ENCODE data around the gene AUTS2. TPM values are rescaled to one million over a fixed set of nuclear protein-coding genes. Genes with fewer than 3 reads are reported as not detected.
"Not testable (repeated sequence)": the region's sequence is repeated elsewhere in the genome, so short reads cannot be mapped to it uniquely, and the experiment has no call there.

The AUTS2 gene
- polyA plus RNA-seq, 6 donors from 2014 or later, result 8.8 to 28.0 (median 20.9) TPM

DNA sequence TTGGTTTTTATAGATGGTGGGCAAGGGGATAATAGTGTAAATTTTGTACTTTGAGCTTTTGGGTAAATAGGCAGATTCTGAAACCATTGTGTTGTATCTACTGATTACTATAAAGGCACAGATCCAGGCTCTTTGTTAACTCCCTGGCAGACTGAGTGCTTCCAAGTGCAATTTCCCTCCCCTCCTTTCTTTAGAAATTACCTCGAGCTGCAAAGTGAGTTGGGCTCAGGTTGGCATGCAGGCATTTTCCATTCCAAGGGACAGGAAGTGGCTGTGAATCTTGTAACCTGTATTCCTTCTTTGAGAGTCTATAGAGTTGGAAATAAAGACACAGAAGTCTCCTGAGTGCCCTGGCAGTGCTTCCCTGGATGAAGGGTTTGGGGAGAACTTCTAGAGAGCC is 1039.5 kb downstream of the AUTS2 start:
- H3K27me3 Mint-ChIP-seq, result no peaks in the 10 kb centered on the region
- peaks cover 0 to 9% (median 0%) of the 10 kb centered on the region in 3 donors for H3K4me1 Mint-ChIP-seq
- H3K9me3 Mint-ChIP-seq, result peaks cover 5 to 18% (median 10%) of the 10 kb centered on the region in 7 donors
- ATAC-seq (ENCODE audit: low read depth in 2 of 2) (no peak), DNase-seq (no peak)
- peaks cover 0 to 5% of the 10 kb centered on the region in 2 donors for H3K36me3 Mint-ChIP-seq
- H3K27ac Mint-ChIP-seq, result peak overlapping the region in 1 of 6 donors; percentile 12
- no peak overlapping the region for H3K4me3 Mint-ChIP-seq

DNA sequence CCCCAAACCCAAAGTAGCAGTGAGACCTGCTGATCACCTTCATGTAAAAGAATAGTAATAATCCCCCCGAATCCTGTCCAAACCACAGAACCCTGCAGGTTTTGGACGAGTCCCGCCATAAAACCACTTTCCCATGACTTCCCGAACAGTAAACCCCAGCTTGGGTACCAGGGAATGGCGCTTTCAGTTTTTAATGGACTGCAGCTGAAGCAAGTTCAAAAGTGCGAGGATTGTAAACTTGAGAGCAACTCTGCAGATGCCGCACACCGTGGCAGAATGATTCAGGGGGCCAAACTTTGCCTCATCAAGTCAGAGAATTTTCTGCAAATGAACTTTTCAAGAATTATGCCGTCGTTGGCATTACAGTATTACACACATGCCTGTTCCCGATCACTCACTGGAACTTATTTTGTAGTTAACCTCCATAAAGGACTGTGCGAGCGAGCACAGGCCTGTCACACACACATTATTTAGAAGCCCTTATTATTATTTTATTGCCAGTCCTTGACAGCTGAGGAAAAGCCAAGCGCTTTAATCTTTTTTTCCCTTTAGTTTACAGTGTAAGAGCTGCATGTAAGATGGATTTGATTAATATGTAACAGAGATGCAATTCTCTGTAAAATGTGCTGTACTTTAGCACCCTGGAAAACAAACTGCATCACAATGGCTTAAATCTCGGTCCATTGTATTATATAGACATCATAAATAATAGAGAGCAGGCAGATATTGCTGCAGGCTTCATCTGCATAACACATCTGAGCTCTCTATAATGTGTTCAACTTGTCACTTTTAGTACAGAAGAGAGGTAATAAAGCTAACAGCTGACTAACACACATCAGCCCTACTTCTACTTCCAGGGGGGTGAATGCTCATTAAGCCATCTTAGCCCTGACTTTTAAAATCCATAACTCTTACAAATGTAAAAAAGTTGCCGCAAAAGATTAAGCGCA is 1040.2 kb downstream of the AUTS2 start:
- H3K27ac Mint-ChIP-seq, result no peak overlapping the region
- peaks cover 0 to 5% of the 10 kb centered on the region in 2 donors for H3K36me3 Mint-ChIP-seq
- DNase-seq (no peak), ATAC-seq (ENCODE audit: low read depth in 2 of 2) (no peak)
- H3K4me3 Mint-ChIP-seq, result no peak overlapping the region
- peaks cover 0 to 9% (median 0%) of the 10 kb centered on the region in 3 donors for H3K4me1 Mint-ChIP-seq
- no peaks in the 10 kb centered on the region for H3K27me3 Mint-ChIP-seq
- peaks cover 5 to 18% (median 10%) of the 10 kb centered on the region in 7 donors for H3K9me3 Mint-ChIP-seq

DNA sequence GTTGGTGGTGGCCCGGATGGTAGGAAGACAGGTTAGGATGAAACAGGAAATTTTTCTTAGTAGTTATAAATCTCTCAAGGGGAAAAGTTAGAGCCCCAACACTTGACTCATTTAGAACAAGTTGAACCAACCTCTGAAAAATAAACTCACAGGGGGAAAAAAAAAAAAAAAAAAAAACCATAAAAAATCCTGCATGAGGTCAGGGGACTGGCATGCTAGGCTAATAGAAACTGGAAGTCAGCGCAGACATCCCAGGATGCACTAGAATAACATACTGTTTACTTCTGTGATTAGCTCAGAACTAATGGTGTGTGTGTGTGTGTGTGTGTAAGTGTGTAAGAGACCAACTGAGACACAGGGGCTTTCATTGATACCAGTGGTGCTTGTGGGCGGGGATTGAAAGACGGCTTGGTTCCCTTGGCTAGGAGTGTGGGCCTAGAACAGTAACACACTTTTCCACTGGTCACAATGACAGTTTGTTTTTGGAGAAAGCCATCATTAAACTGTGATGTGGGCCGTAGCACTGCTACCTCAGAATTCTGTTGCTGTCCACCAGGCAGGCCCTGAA is 1042.1 kb downstream of the AUTS2 start:
- Mint-ChIP-seq H3K27ac (peak overlapping the region in 1 of 6 donors; percentile 30), H3K36me3 (peaks cover 1 to 5% of the 10 kb centered on the region in 2 donors), H3K4me1 (no peaks in the 10 kb centered on the region), H3K9me3 (peaks cover 5 to 18% (median 10%) of the 10 kb centered on the region in 7 donors), H3K4me3 (no peak overlapping the region), H3K27me3 (no peaks in the 10 kb centered on the region)
- DNase-seq (no peak), ATAC-seq (ENCODE audit: low read depth in 2 of 2) (no peak)

DNA sequence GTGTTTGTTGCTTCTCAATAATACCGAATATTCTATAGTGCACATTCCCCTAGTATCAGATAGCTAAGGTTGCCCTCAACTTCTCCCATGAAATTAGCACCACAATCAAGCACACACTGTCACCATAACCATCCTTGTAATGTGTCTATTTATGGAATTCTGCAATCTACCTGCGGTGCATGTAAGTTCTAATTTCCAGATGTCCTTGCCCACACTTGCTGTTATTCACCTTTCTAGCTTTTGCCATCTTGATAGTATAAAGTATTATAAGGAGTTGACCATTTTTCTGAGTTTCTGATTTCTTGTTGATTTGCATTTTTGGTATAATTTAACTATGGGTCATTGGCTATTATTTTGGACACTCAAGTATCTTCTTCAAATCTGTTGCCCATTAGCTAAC is 1043.6 kb downstream of the AUTS2 start:
- DNase-seq (no peak), ATAC-seq (ENCODE audit: low read depth in 2 of 2) (no peak)
- peaks cover 5 to 18% (median 10%) of the 10 kb centered on the region in 7 donors for H3K9me3 Mint-ChIP-seq
- H3K27ac Mint-ChIP-seq, result no peak overlapping the region
- no peak overlapping the region for H3K4me3 Mint-ChIP-seq
- peaks cover 5 to 7% of the 10 kb centered on the region in 2 donors for H3K36me3 Mint-ChIP-seq
- H3K27me3 Mint-ChIP-seq, result no peaks in the 10 kb centered on the region
- H3K4me1 Mint-ChIP-seq, result no peaks in the 10 kb centered on the region

DNA sequence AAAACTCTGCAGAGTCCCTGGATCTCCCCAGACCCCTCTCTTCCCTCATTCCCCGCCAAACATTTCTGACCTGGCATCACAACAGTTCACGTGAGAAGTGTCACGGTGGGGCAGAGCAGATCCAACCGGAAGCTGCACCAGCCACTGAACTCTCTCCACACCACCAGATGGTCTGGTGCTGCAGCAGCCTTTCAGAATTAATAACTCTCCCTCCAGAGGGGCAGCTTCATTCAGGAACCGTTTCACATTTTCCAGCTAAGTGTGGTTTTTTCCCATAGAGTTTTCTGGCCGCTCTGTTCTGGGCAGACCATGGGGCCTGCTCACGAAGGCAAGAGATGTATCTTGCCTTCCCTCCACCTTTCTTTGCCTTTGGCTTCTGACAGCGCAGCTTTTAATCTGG is 1047.0 kb downstream of the AUTS2 start:
- ATAC-seq (ENCODE audit: low read depth in 2 of 2) (no peak), DNase-seq (no peak)
- Mint-ChIP-seq H3K4me1 (peaks cover 0 to 4% (median 2%) of the 10 kb centered on the region in 3 donors), H3K4me3 (no peak overlapping the region), H3K36me3 (peaks cover 5 to 7% of the 10 kb centered on the region in 2 donors), H3K27ac (no peak overlapping the region), H3K9me3 (peaks cover 5 to 14% (median 9%) of the 10 kb centered on the region in 7 donors), H3K27me3 (no peaks in the 10 kb centered on the region)

DNA sequence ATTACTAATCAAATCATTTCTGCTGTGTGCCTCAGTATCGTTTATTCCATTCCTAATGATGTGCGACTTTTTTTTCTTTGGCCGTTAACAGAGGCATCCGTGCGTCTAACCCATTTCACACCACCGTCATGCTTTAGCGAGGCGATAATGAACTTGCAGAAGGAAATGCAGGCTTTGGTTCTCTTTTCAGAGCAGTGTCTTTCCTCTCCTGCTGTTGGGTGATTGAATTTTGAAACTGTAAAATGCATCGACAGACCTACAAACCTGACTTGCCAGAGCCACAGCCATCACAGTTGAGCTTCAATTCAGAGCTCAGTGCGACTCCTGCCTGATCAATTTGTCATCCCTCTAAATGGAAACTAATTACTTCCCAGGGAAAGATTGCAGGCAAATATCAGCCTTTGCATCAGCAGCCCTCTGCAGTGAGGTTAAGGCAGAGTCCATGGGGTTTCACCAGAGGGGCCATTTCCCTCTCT is 1047.6 kb downstream of the AUTS2 start:
- no peak for DNase-seq
- Mint-ChIP-seq H3K36me3 (peaks cover 2 to 7% of the 10 kb centered on the region in 2 donors), H3K27me3 (no peaks in the 10 kb centered on the region), H3K27ac (peak overlapping the region in 1 of 6 donors; percentile 57), H3K9me3 (peaks cover 3 to 10% (median 6%) of the 10 kb centered on the region in 7 donors), H3K4me3 (no peak overlapping the region), H3K4me1 (peaks cover 0 to 4% (median 2%) of the 10 kb centered on the region in 3 donors)
- peak; percentile 27 to 59 for ATAC-seq (ENCODE audit: low read depth in 2 of 2)

DNA sequence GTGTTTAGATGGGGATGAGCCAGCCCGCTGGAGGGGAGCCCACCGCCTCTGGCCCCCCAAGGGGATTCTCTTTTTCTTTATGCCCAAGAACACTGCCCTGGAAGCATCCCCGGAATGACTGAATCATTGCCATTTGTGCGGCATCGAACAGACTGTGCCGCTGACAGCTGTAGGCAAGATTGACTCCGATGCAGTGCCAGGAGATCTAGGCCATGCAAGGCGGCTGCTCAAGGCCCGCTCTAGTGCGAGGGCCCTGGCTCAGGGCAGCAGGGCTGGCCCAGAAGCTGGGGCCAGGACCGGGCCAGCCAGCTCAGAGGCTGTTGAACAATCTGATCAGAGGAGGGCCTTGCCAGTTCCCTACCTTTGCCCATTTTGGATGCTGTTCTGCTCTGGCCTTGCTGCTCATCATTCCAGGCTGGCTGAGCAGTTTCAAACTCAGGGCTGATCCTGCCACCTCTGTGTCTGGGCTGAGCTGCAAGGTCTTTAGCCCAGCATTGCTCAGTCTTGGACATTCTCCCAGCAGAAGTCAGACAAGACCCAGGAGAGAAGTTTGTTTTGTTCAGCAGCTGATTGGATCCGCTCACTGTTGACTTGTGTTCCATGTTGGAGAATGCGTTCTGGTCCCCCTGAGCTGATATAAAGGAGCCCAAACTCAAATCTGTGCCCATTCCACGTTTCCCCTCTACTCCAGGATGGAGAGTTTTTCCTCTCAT is 1048.4 kb downstream of the AUTS2 start:
- H3K9me3 Mint-ChIP-seq, result peaks cover 0 to 4% (median 1%) of the 10 kb centered on the region in 7 donors

DNA sequence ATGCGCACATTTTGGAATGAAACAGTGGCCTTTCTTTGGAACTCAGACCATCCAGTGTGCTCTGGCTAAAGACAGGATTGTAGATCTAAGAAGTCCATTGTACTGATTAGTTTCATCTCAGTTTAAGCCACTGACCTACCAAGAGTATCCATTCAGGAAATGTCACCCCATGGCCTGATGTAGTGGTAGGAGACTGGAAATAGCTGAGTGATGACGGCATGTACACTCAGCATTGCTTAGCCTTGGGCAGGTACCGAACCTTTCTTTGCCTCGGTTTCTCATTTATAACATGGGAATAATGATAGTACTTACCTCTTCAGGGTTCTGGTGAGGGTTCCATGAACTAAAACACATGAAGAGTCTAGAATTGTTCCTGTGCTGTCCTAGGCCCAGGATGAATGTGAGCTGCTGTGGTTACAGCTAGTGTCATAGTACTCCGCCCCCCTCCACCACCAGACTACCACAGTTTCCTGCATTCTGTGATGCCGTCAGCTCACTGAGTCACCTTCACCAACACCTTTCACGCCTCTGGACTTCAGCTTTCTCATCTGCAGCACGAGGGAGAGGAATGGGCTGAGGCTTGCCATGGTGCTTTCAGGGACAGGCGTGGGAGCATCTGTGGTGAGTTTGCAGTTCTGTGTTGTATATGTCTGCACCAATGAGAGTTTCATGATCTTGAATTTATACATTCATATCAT is 1049.7 kb downstream of the AUTS2 start:
- H3K27me3 Mint-ChIP-seq, result no peaks in the 10 kb centered on the region
- DNase-seq (no peak), ATAC-seq (ENCODE audit: low read depth in 2 of 2) (peak in 1 of 2 donors; percentile 63)
- peaks cover 0 to 4% (median 2%) of the 10 kb centered on the region in 3 donors for H3K4me1 Mint-ChIP-seq
- H3K4me3 Mint-ChIP-seq, result no peak overlapping the region
- no peaks in the 10 kb centered on the region for H3K9me3 Mint-ChIP-seq
- H3K27ac Mint-ChIP-seq, result peak overlapping the region in 1 of 6 donors; percentile 20
- peaks cover 0 to 7% of the 10 kb centered on the region in 2 donors for H3K36me3 Mint-ChIP-seq

More for the DNA sequence above, 1048.4 kb downstream of the AUTS2 start:
- Mint-ChIP-seq H3K4me1 (peaks cover 0 to 4% (median 2%) of the 10 kb centered on the region in 3 donors), H3K27ac (peak overlapping the region in 2 of 6 donors; percentile 20 to 45), H3K4me3 (no peak overlapping the region), H3K36me3 (peaks cover 0 to 7% of the 10 kb centered on the region in 2 donors), H3K27me3 (no peaks in the 10 kb centered on the region)
- ATAC-seq (ENCODE audit: low read depth in 2 of 2) (no peak), DNase-seq (no peak)

DNA sequence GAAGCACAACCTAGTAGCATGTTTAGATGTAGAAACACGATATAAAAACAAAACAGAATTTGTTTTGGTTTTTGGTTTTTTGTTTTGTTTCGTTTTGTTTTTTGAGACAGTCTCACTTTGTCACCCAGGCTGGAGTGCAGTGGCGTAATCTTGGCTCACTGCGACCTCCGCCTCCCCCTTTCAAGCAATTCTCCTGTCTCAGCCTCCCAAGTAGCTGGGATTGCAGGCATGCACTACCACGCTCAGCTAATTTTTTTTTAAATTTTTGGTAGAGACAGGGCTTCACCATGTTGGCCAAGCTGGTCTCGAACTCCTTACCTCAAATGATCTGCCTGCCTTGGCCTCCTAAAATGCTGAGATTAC is 1050.2 kb downstream of the AUTS2 start:
- Mint-ChIP-seq H3K27ac (peak overlapping the region in 1 of 6 donors; percentile 10), H3K4me3 (peak overlapping the region in 1 of 8 donors; percentile 45)
- H3K4me1 Mint-ChIP-seq; H3K9me3 Mint-ChIP-seq; H3K36me3 Mint-ChIP-seq; H3K27me3 Mint-ChIP-seq; DNase-seq; ATAC-seq (ENCODE audit: low read depth in 2 of 2): not testable (repeated sequence)

DNA sequence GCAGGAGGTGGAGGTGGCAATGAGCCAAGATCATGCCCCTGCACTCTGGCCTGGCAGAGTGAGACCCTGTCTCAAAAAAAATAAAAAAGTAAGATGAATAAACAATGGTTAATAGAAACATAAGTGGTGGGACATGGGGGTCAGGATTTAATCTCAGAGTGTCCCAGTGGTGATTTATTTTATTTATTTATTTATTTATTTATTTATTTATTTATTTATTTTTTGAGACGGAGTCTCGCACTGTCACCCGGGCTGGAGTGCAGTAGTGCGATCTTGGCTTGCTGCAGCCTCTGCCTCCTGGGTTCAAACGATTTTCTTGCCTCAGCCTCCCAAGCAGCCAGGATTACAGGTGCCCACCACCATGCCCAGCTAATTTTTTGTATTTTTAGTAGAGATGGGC is 1051.0 kb downstream of the AUTS2 start:
- Mint-ChIP-seq H3K27me3 (no peaks in the 10 kb centered on the region), H3K36me3 (peaks cover 0 to 7% of the 10 kb centered on the region in 2 donors), H3K4me1 (peaks cover 0 to 4% (median 2%) of the 10 kb centered on the region in 3 donors), H3K9me3 (no peaks in the 10 kb centered on the region), H3K27ac (no peak overlapping the region), H3K4me3 (no peak overlapping the region)
- DNase-seq (no peak), ATAC-seq (ENCODE audit: low read depth in 2 of 2) (no peak)

DNA sequence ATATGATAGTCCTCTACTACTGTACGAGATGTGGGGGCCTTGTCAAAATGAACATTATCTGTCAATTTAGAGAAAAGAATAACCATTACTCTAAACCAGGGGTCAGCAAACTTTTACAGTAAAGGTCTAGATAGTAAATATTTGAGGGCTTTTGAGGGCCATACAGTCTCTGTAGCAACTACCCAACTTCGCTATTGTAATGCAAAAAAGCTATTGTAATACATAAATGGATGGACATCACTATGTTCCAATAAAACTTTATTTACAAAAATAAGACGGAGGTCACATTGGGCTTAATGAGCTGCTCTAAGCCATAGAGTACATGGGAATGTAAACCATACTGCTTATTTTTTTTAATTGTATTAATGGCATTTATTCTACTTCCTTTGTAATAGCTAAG is 1055.9 kb downstream of the AUTS2 start:
- Mint-ChIP-seq H3K36me3 (no peaks in the 10 kb centered on the region), H3K4me1 (no peaks in the 10 kb centered on the region), H3K9me3 (no peaks in the 10 kb centered on the region), H3K4me3 (no peak overlapping the region), H3K27me3 (no peaks in the 10 kb centered on the region), H3K27ac (no peak overlapping the region)
- no peak for ATAC-seq (ENCODE audit: low read depth in 2 of 2)
- DNase-seq, result no peak

DNA sequence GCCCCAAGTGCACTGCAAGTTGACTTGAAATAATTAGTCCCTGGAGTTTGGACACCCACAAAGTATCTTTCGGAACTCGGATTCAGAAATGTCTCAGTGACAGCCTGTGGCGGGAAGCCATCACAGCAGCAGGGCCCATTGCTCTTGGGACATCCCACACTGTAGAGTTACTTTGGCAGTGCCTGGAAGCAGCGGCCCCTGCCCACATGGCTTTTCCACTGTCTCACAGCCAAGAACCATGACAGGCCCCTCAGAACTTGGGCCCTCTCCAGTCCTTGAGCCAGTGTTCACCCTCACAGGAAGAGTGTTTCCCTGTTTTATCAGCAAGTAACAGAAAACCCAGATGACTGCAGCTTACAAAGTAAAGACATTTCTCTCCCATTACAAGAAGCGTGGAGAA is 1056.7 kb downstream of the AUTS2 start:
- no peaks in the 10 kb centered on the region for H3K9me3 Mint-ChIP-seq
- H3K27me3 Mint-ChIP-seq, result no peaks in the 10 kb centered on the region
- no peak overlapping the region for H3K27ac Mint-ChIP-seq
- DNase-seq (no peak), ATAC-seq (ENCODE audit: low read depth in 2 of 2) (no peak)
- no peaks in the 10 kb centered on the region for H3K36me3 Mint-ChIP-seq
- H3K4me1 Mint-ChIP-seq, result peaks cover 0 to 4% (median 0%) of the 10 kb centered on the region in 3 donors
- H3K4me3 Mint-ChIP-seq, result no peak overlapping the region

DNA sequence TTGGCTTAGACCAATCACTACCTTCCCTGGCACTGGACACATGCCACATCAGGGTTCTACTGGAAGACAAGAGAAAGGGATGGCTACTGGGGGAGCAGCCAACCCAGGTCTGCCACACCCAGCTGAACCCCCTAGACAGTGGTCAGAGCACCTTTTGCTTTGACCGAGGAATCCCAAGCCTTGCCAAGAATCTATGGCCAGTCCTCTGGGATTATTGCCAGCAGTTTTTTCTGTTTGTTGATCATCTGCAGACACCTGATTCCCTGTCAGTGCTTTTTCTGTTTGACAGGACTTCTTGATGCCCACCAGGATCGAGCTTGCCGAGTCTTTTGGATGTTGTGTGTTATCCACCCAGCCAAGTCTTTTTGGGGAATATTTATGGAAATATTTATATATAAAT is 1057.4 kb downstream of the AUTS2 start:
- H3K4me1 Mint-ChIP-seq, result peaks cover 0 to 8% (median 0%) of the 10 kb centered on the region in 3 donors
- no peak overlapping the region for H3K4me3 Mint-ChIP-seq
- DNase-seq (no peak), ATAC-seq (ENCODE audit: low read depth in 2 of 2) (no peak)
- H3K27ac Mint-ChIP-seq, result no peak overlapping the region
- no peaks in the 10 kb centered on the region for H3K27me3 Mint-ChIP-seq
- H3K9me3 Mint-ChIP-seq, result no peaks in the 10 kb centered on the region
- H3K36me3 Mint-ChIP-seq, result no peaks in the 10 kb centered on the region

Data from naive B cell (primary cell).